K562 (cell line): ENCODE data around the gene ARF4. TPM values are rescaled to one million over a fixed set of nuclear protein-coding genes. Genes with fewer than 3 reads are reported as not detected.

Experiments used
- ATAC-seq: fragments of 200-7000 bp; cut with Tn5 transposase; 3 replicates; pipeline ENCODE4 v1.9.1; 2020; ENCODE audit warnings: moderate library complexity
- BruUV-seq: library from RNA; stranded (reverse); fragments of 400-500 nt; replicated peaks from 2 replicates; lab custom pipeline; 2021; lab: Mats Ljungman, UMichigan
- CTCF ChIA-PET: fragments of 300-600 bp; formaldehyde crosslinking; extraction: SDS; loops from one replicate; lab custom pipeline; 2021; ENCODE audit warnings: low intra/inter-chr PET ratio; lab: Yijun Ruan, JAX
- POLR2A ChIA-PET: fragments of 300-600, 350-650 bp; sonication (Branson Sonifier 250); formaldehyde crosslinking; extraction: SDS; loops from one replicate; lab custom pipeline; 2021; ENCODE audit warnings: antibody characterized with exemption, inconsistent platforms; lab: Yijun Ruan, JAX
- DNase-seq, 4 experiments: peaks; one replicate each; pipeline versions ENCODE4 v3.0.0 to v3.0.0-alpha.2; 2011 to 2018; ENCODE audit warnings: low spot score in 3 of 4, mixed read lengths in 3 of 4; ENCODE audit errors: extremely low read depth in 1 of 4
- FAIRE-seq: peaks from 2 replicates; lab custom pipeline; 2011; peaks lifted over from hg19 to GRCh38; lab: Jason Lieb, UNC
- H2AFZ ChIP-seq: 2 replicates; pipeline ENCODE4 v1.6.0; 2011; ENCODE audit warnings: low read depth, low read length, control low read depth, inconsistent platforms
- H3K27ac ChIP-seq: fragments of 200-600 bp; 3 replicates; pipeline ENCODE4 v1.8.0; 2011; ENCODE audit warnings: low read depth, mild to moderate bottlenecking, control low read depth, inconsistent platforms, low read length, moderate library complexity, mixed read lengths; ENCODE audit errors: extremely low read depth
- H3K27me3 ChIP-seq, 2 experiments: fragments of 300-600 bp in 1 of 2; 2 replicates in 1 of 2; 3 replicates in 1 of 2; pipeline versions ENCODE4 v1.6.0 to v1.8.0; 2011; ENCODE audit warnings: inconsistent platforms in 2 of 2, low read length in 2 of 2, mild to moderate bottlenecking in 1 of 2, mixed read lengths in 1 of 2, moderate library complexity in 1 of 2; ENCODE audit not compliant: control insufficient read depth in 2 of 2, insufficient read depth in 2 of 2
- H3K36me3 ChIP-seq: fragments of 300-600 bp; 3 replicates; pipeline ENCODE4 v1.8.0; 2011; ENCODE audit warnings: mild to moderate bottlenecking, low read length, inconsistent platforms; ENCODE audit not compliant: control insufficient read depth, insufficient read depth
- H3K4me1 ChIP-seq, 2 experiments: fragments of 200-600 bp in 1 of 2; replicated peaks in 1 of 2; 2 replicates in 1 of 2; 3 replicates in 1 of 2; pipeline versions ENCODE4 v1.5.1 to v1.8.0; 2011; ENCODE audit warnings: inconsistent platforms in 2 of 2, low read length in 2 of 2, mild to moderate bottlenecking in 1 of 2, mixed read lengths in 1 of 2, moderate library complexity in 1 of 2; ENCODE audit not compliant: control insufficient read depth in 2 of 2, insufficient read depth in 2 of 2
- H3K4me2 ChIP-seq: 2 replicates; pipeline ENCODE4 v1.6.1; 2011; ENCODE audit warnings: low read length, control low read depth, inconsistent platforms, mixed read lengths; ENCODE audit not compliant: insufficient read depth
- H3K4me3 ChIP-seq: fragments of 200-600 bp; sonication (generic), shearing (Covaris generic); 2 replicates; pipeline ENCODE4 v1.5.1; 2016; ENCODE audit warnings: control low read depth, inconsistent platforms
- H3K79me2 ChIP-seq: fragments of 200-600 bp; 3 replicates; pipeline ENCODE4 v1.8.0; 2011; ENCODE audit warnings: low read length, inconsistent platforms; ENCODE audit not compliant: control insufficient read depth, insufficient read depth
- H3K9ac ChIP-seq, 2 experiments: 2 replicates each; pipeline versions ENCODE4 v1.6.0 to v1.6.1; 2011; ENCODE audit warnings: low read depth in 2 of 2, low read length in 2 of 2, control low read depth in 1 of 2, inconsistent platforms in 1 of 2, mild to moderate bottlenecking in 1 of 2, mixed read lengths in 1 of 2; ENCODE audit not compliant: insufficient read depth in 1 of 2
- H3K9me1 ChIP-seq: one replicate; pipeline ENCODE4 v1.6.0; 2011; ENCODE audit warnings: inconsistent platforms, mild to moderate bottlenecking, low read length, moderate library complexity; ENCODE audit not compliant: control insufficient read depth, insufficient read depth
- H3K9me3 ChIP-seq: replicated peaks from 2 replicates; pipeline ENCODE4 v1.5.1; 2011; ENCODE audit warnings: low read depth, low read length, inconsistent platforms; ENCODE audit not compliant: control insufficient read depth, insufficient read depth
- H4K20me1 ChIP-seq: replicated peaks from 2 replicates; pipeline ENCODE4 v1.6.1; 2011; ENCODE audit warnings: low read length, inconsistent platforms, mixed read lengths; ENCODE audit not compliant: control insufficient read depth, insufficient read depth
- ARID4B ChIP-seq: sonication (generic); formaldehyde crosslinking; IDR thresholded peaks from 2 replicates; pipeline ENCODE4 v1.8.0; 2022; ENCODE audit warnings: mild to moderate bottlenecking, missing genetic modification reagents
- BACH1 ChIP-seq: fragments of 200-800 bp; sonication (Bioruptor generic); IDR thresholded peaks from 2 replicates; pipeline ENCODE4 v1.6.1; 2016; ENCODE audit warnings: missing genetic modification characterization, missing compliant biosample characterization
- CREB3L1 ChIP-seq: fragments of 450-650 bp; IDR thresholded peaks from 2 replicates; pipeline ENCODE4 v1.6.1; 2014; ENCODE audit warnings: low read depth, mild to moderate bottlenecking, moderate library complexity, borderline replicate concordance
- FOXJ3 ChIP-seq: sonication (generic); formaldehyde crosslinking; IDR thresholded peaks from 2 replicates; pipeline ENCODE4 v1.4.0; 2020; ENCODE audit warnings: mild to moderate bottlenecking, missing genetic modification reagents
- FOXP1 ChIP-seq: sonication (generic); formaldehyde crosslinking; IDR thresholded peaks from 2 replicates; pipeline ENCODE4 v1.8.0; 2022; ENCODE audit warnings: mild to moderate bottlenecking, missing genetic modification reagents
- HDAC2 ChIP-seq: fragments of 450-650 bp; IDR thresholded peaks from 2 replicates; pipeline ENCODE4 v1.6.1; 2016; ENCODE audit warnings: mild to moderate bottlenecking
- KAT7 ChIP-seq: sonication (generic); formaldehyde crosslinking; IDR thresholded peaks from 2 replicates; pipeline ENCODE4 v1.8.0; 2022; ENCODE audit warnings: missing genetic modification reagents, mild to moderate bottlenecking, borderline replicate concordance
- MAFF ChIP-seq: IDR thresholded peaks from 2 replicates; pipeline ENCODE4 v1.6.1; 2012; ENCODE audit warnings: low read length, improper control_type of control experiment
- PHB2 ChIP-seq: fragments of 450-650 bp; IDR thresholded peaks from 2 replicates; pipeline ENCODE4 v1.6.1; 2017; ENCODE audit warnings: low read depth
- POLR2AphosphoS2 ChIP-seq: IDR thresholded peaks from 2 replicates; pipeline ENCODE4 v1.6.1; 2012; ENCODE audit warnings: low read length, improper control_type of control experiment
- THRAP3 ChIP-seq: fragments of 450-650 bp; IDR thresholded peaks from 2 replicates; pipeline ENCODE4 v1.6.1; 2016; ENCODE audit warnings: mild to moderate bottlenecking, inconsistent platforms, borderline replicate concordance
- YBX1 ChIP-seq: fragments of 450-650 bp; IDR thresholded peaks from 2 replicates; pipeline ENCODE4 v1.7.1; 2016; ENCODE audit warnings: mild to moderate bottlenecking
- ZKSCAN3 ChIP-seq: fragments of 250-450 bp; sonication (Bioruptor Pico); IDR thresholded peaks from 2 replicates; pipeline ENCODE4 v1.4.0; 2020
- ZNF174 ChIP-seq: fragments of 250-450 bp; sonication (Bioruptor Pico); IDR thresholded peaks from 2 replicates; pipeline ENCODE4 v1.4.0; 2020; ENCODE audit warnings: mild to moderate bottlenecking
- WGBS: fragments of 100-300 bp; shearing (Covaris generic); methylation state at CpG from one replicate; pipeline ENCODE4 v1.1.6; 2016; ENCODE audit warnings: low coverage, mixed read lengths; ENCODE audit not compliant: insufficient coverage; ENCODE audit errors: missing lambda C conversion rate; 5-methylcytosine and 5-hydroxymethylcytosine counted together
- in situ Hi-C: fragments of 300-500 bp; cut with MboI; formaldehyde crosslinking; loops from 4 replicates; pipeline ENCODE4 v1.15.0; 2018; ENCODE audit warnings: inconsistent platforms, mixed read lengths
- intact Hi-C: fragments of 100-400 bp; cut with micrococcal nuclease; formaldehyde crosslinking; loops from 2 replicates; pipeline ENCODE4 v1.14.2; 2022
- polyA plus RNA-seq, 8 experiments: library from polyadenylated mRNA; depleted of rRNA in 4 of 8; stranded (reverse) in 5 of 8; unstranded in 3 of 8; fragments of >200 nt; fragmentation: Nextera tagmentation in 2 of 8; fragmentation: Illumina TruSeq in 1 of 8; extraction: Ambion mirVana in 2 of 8; extraction: Trizol in 1 of 8; gene quantifications; 2 replicates each; pipeline versions ENCODE4 v1.2.1 to v1.2.3, GENCODE V29; 2011 to 2014; ENCODE audit warnings: inconsistent platforms in 1 of 8, missing spikeins in 1 of 8
- total RNA-seq, 7 experiments: library from RNA; depleted of rRNA in 6 of 7; stranded (reverse); fragments of >200 nt in 6 of 7; fragmentation: Illumina TruSeq in 2 of 7; extraction: Trizol in 2 of 7; gene quantifications; 2 replicates each; pipeline versions ENCODE4 v1.2.1 to v1.2.3, GENCODE V29; 2011 to 2021; ENCODE audit warnings: low replicate concordance in 1 of 7
- TF ChIP-seq, protein P1 (sequence below): sonication (generic); formaldehyde crosslinking; IDR thresholded peaks from 2 replicates; pipeline ENCODE4 v1.8.0; 2022; ENCODE audit warnings: mild to moderate bottlenecking, low read depth, missing genetic modification reagents

The ARF4 gene
- total and polyA plus RNA-seq, 9 of the 15 experiments (the other 6 are each of a cell fraction or from before 2014, with no cell fraction given): 41.1 to 273 (median 83.8) TPM

DNA sequence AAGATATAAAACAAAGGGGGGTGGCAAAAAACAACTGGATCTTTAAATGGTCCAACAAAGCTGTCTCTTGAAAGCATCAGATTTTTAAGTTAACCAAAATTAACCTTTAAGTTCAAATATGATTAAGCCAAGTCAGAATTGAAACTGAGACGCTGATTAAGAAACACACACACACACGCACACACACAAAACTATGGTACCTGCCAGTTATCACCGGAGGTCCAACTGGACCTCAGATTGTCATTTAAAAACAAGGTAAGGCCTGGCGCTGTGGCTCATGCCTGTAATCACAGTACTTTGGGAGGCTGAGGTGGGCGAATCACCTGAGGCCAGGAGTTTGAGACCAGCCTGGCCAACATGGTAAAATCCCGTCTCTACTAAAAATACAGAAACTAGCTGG, 10.4 kb downstream of the ARF4 start:
- H3K9me1 ChIP-seq: no peaks in the 10 kb centered on the region
- no peak overlapping the region for H3K27ac ChIP-seq
- ATAC-seq: no peak
- H3K4me3 ChIP-seq: no peak overlapping the region
- in situ Hi-C loops: no loop called here
- intact Hi-C loops: no loop called here
- WGBS: 96% methylated on average over 6 of the region's 6 CpGs
- H3K4me2 ChIP-seq: no peak overlapping the region
- H3K79me2 ChIP-seq: peaks cover 91% of the 10 kb centered on the region
- POLR2A ChIA-PET: interaction anchor here (0.6 to 1.4 kb wide), 3 partner anchors 10 to 423 kb away, joined by 3 to 4 read pairs (median 4); partner anchors contain the start of gene ARF4
- no peak overlapping the region for H2AFZ ChIP-seq
- peaks cover 47% of the 10 kb centered on the region for H3K36me3 ChIP-seq
- H3K9me3 ChIP-seq: no peaks in the 10 kb centered on the region
- H3K4me1 ChIP-seq: peaks cover 7 to 10% of the 10 kb centered on the region in 2 experiments; a peak in 3 of 5 replicates
- 0 out of 2 replicates have a peak, but pooled peaks cover 5% of the 10 kb centered on the region for H4K20me1 ChIP-seq
- CTCF ChIA-PET: no interaction called here
- FAIRE-seq: no peak
- TF ChIP-seq POLR2AphosphoS2: no peak
- TF ChIP-seq MAFF: no peak
- no peak for TF ChIP-seq THRAP3
- no peak for TF ChIP-seq FOXJ3
- no peak for TF ChIP-seq FOXP1
- no peak for TF ChIP-seq KAT7 (CRISPR knock-in tag)
- TF ChIP-seq, protein P1, sequence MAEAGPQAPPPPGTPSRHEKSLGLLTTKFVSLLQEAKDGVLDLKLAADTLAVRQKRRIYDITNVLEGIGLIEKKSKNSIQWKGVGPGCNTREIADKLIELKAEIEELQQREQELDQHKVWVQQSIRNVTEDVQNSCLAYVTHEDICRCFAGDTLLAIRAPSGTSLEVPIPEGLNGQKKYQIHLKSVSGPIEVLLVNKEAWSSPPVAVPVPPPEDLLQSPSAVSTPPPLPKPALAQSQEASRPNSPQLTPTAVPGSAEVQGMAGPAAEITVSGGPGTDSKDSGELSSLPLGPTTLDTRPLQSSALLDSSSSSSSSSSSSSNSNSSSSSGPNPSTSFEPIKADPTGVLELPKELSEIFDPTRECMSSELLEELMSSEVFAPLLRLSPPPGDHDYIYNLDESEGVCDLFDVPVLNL (CRISPR knock-in tag): no peak
- no peak for TF ChIP-seq CREB3L1
- TF ChIP-seq ZKSCAN3 (CRISPR knock-in tag): no peak
- TF ChIP-seq BACH1 (tag): no peak
- TF ChIP-seq PHB2: no peak
- no peak for TF ChIP-seq ZNF174
- no peak for TF ChIP-seq ARID4B (CRISPR knock-in tag)
- no peak for TF ChIP-seq YBX1
- TF ChIP-seq HDAC2: no peak
- TF ChIP-seq, all 486 proteins: peak for 0
- no peak for DNase-seq
- H3K27me3 ChIP-seq: no peaks in the 10 kb centered on the region
- BruUV-seq: no TSS peak
- H3K9ac ChIP-seq: no peak overlapping the region
